ENCODE results near the gene NTRK2. TPM values are rescaled to one million over a fixed set of nuclear protein-coding genes. Genes with fewer than 3 reads are reported as not detected.

Gene NTRK2
- total RNA-seq, 1 experiment from 2014 or later, result not detected

DNA sequence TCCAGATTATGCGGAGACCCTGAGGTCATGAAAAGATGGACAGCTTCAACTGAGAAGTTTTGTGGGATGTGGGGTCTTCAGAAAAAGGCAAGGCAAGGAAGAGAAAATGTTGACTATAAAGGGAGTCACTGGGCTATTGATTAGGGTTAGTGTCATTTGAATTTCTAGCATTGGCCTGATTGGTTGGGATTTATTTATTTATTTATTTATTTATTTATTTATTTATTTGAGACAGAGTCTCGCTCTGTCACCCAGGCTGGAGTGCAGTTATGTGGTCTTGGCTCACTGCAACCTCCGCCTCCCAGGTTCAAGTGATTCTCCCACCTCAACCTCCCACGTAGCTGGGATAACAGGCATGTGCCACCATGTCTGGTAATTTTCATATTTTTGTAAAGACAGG is 279.7 kb downstream of the NTRK2 start (continued):
- no peak for TF ChIP-seq SRF (IDR thresholded peaks at IDR 0.05; ENCODE audit: low read depth)
- TF ChIP-seq YY1 (IDR thresholded peaks at IDR 0.05; ENCODE audit: extremely low read depth, insufficient replicate concordance, low read depth, low read length), result no peak
- no peak for TF ChIP-seq CBX3 (IDR thresholded peaks at IDR 0.05; ENCODE audit: low read depth)
- no peak for TF ChIP-seq TCF7L2 (IDR thresholded peaks at IDR 0.05; ENCODE audit: borderline replicate concordance, extremely low read depth, insufficient read depth, insufficient read length)
- no peak for TF ChIP-seq SIN3A (IDR thresholded peaks at IDR 0.05; ENCODE audit: low read depth)
- no peak for TF ChIP-seq JUND (IDR thresholded peaks at IDR 0.05)

DNA sequence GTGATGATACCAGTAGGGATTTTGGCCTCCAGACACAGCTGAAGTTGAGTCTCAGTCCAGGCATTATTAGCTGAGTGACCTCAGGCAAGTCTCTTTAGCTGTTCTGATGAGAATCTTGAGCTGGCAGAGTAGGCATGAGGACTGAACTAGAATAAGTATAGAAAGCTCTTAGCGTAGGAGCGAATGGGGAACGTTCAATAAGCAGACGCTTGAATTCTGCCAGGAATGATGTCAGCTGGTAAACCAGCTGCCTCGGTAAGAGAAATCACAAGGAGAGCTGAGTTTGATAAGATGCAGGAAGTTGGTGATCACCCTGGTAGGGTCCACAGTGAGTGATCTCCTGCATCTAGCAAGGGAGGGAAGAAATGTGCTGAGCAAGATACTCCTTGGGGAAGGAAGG is 280.4 kb downstream of the NTRK2 start:
- Histone ChIP-seq H3K9me2 (ENCODE audit: insufficient read depth) (no peaks in the 10 kb centered on the region), H2AFZ (ENCODE audit: low read depth, low read length, poor library complexity, severe bottlenecking) (no peak overlapping the region), H4K20me1 (ENCODE audit: insufficient read depth) (no peaks in the 10 kb centered on the region), H3K9ac (ENCODE audit: low read length) (no peak overlapping the region), H3K4me3 (replicated peaks in 1 of 2; ENCODE audit: low read depth in 1 of 2, low read length in 2 of 2) (no peak overlapping the region), H3K79me2 (ENCODE audit: insufficient read depth, low read length) (no peaks in the 10 kb centered on the region), H3K36me3 (ENCODE audit: control insufficient read depth in 1 of 2, insufficient read depth in 2 of 2, low read length in 2 of 2) (no peaks in the 10 kb centered on the region), H3K9me3 (ENCODE audit: control insufficient read depth in 1 of 2, insufficient read depth in 1 of 2, low read depth in 1 of 2, low read length in 2 of 2) (no peaks in the 10 kb centered on the region), H3K4me2 (ENCODE audit: low read length) (no peak overlapping the region), H3K27ac (ENCODE audit: low read depth, low read length) (no peak overlapping the region), H3K4me1 (ENCODE audit: control insufficient read depth in 1 of 2, insufficient read depth in 2 of 2, low read length in 2 of 2) (peaks cover 2 to 15% of the 10 kb centered on the region in 2 experiments; a peak in 3 of 4 replicates), H3K27me3 (ENCODE audit: insufficient read depth, low read length) (no peaks in the 10 kb centered on the region)
- ChIA-PET RAD21 (ENCODE audit: low non-redundant PET in 1 of 2, low total read pairs in 2 of 2, uncharacterized antibody in 2 of 2, unreplicated experiment in 2 of 2) (no interaction called here), CTCF (no interaction called here), POLR2A (no interaction called here)
- DNase-seq (ENCODE audit: low read depth, low spot score), result no peak
- intact Hi-C loops (cut with micrococcal nuclease), result loop anchor here (5.0 to 10.0 kb wide), 2 partner anchors 553 to 665 kb away; no protein-coding TSS in a partner anchor
- no peak for ATAC-seq
- no TSS peak for BruUV-seq (replicated peaks)
- TF ChIP-seq, protein P1, sequence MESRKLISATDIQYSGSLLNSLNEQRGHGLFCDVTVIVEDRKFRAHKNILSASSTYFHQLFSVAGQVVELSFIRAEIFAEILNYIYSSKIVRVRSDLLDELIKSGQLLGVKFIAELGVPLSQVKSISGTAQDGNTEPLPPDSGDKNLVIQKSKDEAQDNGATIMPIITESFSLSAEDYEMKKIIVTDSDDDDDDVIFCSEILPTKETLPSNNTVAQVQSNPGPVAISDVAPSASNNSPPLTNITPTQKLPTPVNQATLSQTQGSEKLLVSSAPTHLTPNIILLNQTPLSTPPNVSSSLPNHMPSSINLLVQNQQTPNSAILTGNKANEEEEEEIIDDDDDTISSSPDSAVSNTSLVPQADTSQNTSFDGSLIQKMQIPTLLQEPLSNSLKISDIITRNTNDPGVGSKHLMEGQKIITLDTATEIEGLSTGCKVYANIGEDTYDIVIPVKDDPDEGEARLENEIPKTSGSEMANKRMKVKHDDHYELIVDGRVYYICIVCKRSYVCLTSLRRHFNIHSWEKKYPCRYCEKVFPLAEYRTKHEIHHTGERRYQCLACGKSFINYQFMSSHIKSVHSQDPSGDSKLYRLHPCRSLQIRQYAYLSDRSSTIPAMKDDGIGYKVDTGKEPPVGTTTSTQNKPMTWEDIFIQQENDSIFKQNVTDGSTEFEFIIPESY (IDR thresholded peaks at IDR 0.05; ENCODE audit: extremely low read depth, insufficient replicate concordance, low read length), result no peak
- TF ChIP-seq TCF7L2 (IDR thresholded peaks at IDR 0.05; ENCODE audit: borderline replicate concordance, extremely low read depth, insufficient read depth, insufficient read length) (no peak), FOSL1 (IDR thresholded peaks at IDR 0.05; ENCODE audit: low read depth) (no peak), SIN3A (IDR thresholded peaks at IDR 0.05; ENCODE audit: low read depth) (no peak), ELF1 (IDR thresholded peaks at IDR 0.05; ENCODE audit: borderline replicate concordance, low read depth) (no peak), RAD21 (IDR thresholded peaks at IDR 0.05; ENCODE audit: low read depth) (no peak), SRF (IDR thresholded peaks at IDR 0.05; ENCODE audit: low read depth) (no peak), JUND (IDR thresholded peaks at IDR 0.05) (no peak), SP1 (IDR thresholded peaks at IDR 0.05; ENCODE audit: low read depth) (no peak), EZH2 (IDR thresholded peaks at IDR 0.05) (no peak), POLR2AphosphoS5 (IDR thresholded peaks at IDR 0.05; ENCODE audit: low read depth, low read length) (no peak)
- TF ChIP-seq, protein P2, sequence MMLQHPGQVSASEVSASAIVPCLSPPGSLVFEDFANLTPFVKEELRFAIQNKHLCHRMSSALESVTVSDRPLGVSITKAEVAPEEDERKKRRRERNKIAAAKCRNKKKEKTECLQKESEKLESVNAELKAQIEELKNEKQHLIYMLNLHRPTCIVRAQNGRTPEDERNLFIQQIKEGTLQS (IDR thresholded peaks at IDR 0.05), result no peak
- TF ChIP-seq, protein P3, sequence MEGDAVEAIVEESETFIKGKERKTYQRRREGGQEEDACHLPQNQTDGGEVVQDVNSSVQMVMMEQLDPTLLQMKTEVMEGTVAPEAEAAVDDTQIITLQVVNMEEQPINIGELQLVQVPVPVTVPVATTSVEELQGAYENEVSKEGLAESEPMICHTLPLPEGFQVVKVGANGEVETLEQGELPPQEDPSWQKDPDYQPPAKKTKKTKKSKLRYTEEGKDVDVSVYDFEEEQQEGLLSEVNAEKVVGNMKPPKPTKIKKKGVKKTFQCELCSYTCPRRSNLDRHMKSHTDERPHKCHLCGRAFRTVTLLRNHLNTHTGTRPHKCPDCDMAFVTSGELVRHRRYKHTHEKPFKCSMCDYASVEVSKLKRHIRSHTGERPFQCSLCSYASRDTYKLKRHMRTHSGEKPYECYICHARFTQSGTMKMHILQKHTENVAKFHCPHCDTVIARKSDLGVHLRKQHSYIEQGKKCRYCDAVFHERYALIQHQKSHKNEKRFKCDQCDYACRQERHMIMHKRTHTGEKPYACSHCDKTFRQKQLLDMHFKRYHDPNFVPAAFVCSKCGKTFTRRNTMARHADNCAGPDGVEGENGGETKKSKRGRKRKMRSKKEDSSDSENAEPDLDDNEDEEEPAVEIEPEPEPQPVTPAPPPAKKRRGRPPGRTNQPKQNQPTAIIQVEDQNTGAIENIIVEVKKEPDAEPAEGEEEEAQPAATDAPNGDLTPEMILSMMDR (IDR thresholded peaks at IDR 0.05 in 2 of 3, conservative IDR thresholded peaks at IDR 0.05 in 1 of 3; ENCODE audit: borderline replicate concordance in 1 of 3, insufficient read depth in 1 of 3, low read depth in 2 of 3, low read length in 2 of 3), result no peak

Measured in HCT116 (cell line).